Measurements from ENCODE around the gene DPP3.

Gene DPP3

GRCh38 chr11:66505276-66505816 lies 25.1 kb downstream of the DPP3 start:
- H2BK15ac ChIP-seq (ENCODE audit: low read length) = no peak overlapping the region
- H3K4me2 ChIP-seq (ENCODE audit: insufficient read depth, low read length, poor library complexity, severe bottlenecking) = no peak overlapping the region

DNA sequence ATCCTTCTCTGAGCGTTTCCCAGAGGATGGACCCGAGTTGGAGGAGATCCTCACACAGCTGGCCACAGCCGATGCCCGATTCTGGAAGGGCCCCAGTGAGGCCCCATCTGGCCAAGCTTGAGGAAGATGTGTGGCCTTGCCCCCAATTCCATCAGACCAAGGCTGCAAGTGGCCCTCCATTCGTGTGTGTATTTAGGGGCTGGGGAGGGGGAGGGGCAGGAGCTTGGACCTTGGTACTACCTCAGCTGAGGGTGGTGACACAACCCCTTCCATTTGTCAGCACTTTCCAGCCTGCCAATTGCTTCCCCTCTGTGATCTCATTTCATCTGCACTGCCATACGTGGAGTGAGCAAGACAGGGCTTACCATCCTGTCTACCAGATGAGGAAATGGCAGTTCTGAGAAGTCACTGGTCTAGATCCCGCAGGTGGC lies 28.9 kb downstream of the DPP3 start:
- Histone ChIP-seq H2BK5ac (ENCODE audit: low read length) (no peak overlapping the region), H3K4me1 (ENCODE audit: control insufficient read depth in 2 of 2, insufficient read depth in 1 of 2, low read depth in 1 of 2, low read length in 2 of 2) (peaks cover 2% of the 10 kb centered on the region in 2 donors), H2BK12ac (ENCODE audit: low read length) (no peak overlapping the region), H3K14ac (ENCODE audit: low read length) (no peak overlapping the region), H2AK5ac (ENCODE audit: low read depth, low read length) (no peak overlapping the region), H3K4ac (ENCODE audit: low read length) (no peak overlapping the region), H3K79me1 (ENCODE audit: low read depth, low read length) (peaks cover 3% of the 10 kb centered on the region), H4K91ac (ENCODE audit: low read depth, low read length, poor library complexity) (no peak overlapping the region), H3K9me3 (replicated peaks in 1 of 2; ENCODE audit: control insufficient read depth in 2 of 2, insufficient read depth in 1 of 2, low read depth in 1 of 2, low read length in 2 of 2) (no peaks in the 10 kb centered on the region), H3K23ac (ENCODE audit: low read depth, low read length, poor library complexity) (no peak overlapping the region), H3K18ac (ENCODE audit: low read length) (no peak overlapping the region), H2BK120ac (ENCODE audit: low read depth, low read length) (no peak overlapping the region), H3K36me3 (replicated peaks in 1 of 2; ENCODE audit: control insufficient read depth in 2 of 2, insufficient read depth in 2 of 2, low read length in 2 of 2) (peaks cover 13 to 46% of the 10 kb centered on the region in 2 donors), H3K4me2 (ENCODE audit: insufficient read depth, low read length, poor library complexity, severe bottlenecking) (no peak overlapping the region), H2AFZ (ENCODE audit: low read length) (no peak overlapping the region), H3K4me3 (ENCODE audit: low read length in 2 of 2) (no peak overlapping the region), H2BK15ac (ENCODE audit: low read length) (no peak overlapping the region), H3K9ac (ENCODE audit: low read depth, low read length, poor library complexity) (no peak overlapping the region), H4K8ac (ENCODE audit: low read depth, low read length) (no peak overlapping the region), H3K27me3 (ENCODE audit: control insufficient read depth in 3 of 3, insufficient read depth in 3 of 3, low read depth in 1 of 3, low read length in 3 of 3) (no peaks in the 10 kb centered on the region), H3K27ac (replicated peaks; ENCODE audit: low read length) (no peak overlapping the region)
- no CpG with 5 or more reads among the region's 7 CpGs for WGBS, 2 donors (ENCODE audit: extremely low coverage in 2 of 2, insufficient read length in 2 of 2, insufficient replicate concordance in 1 of 2)
- no peak for DNase-seq (ENCODE audit: low spot score)

More at GRCh38 chr11:66505276-66505816, 25.1 kb downstream of the DPP3 start:
- H3K9ac ChIP-seq (ENCODE audit: low read depth, low read length, poor library complexity) = no peak overlapping the region
- H3K14ac ChIP-seq (ENCODE audit: low read length) = no peak overlapping the region
- H3K79me1 ChIP-seq (ENCODE audit: low read depth, low read length) = no peaks in the 10 kb centered on the region
- H3K9me3 ChIP-seq (replicated peaks in 1 of 2; ENCODE audit: control insufficient read depth in 2 of 2, insufficient read depth in 1 of 2, low read depth in 1 of 2, low read length in 2 of 2) = no peaks in the 10 kb centered on the region
- no peak for DNase-seq (ENCODE audit: low spot score)
- H3K27ac ChIP-seq (replicated peaks; ENCODE audit: low read length) = no peak overlapping the region
- H3K36me3 ChIP-seq (replicated peaks in 1 of 2; ENCODE audit: control insufficient read depth in 2 of 2, insufficient read depth in 2 of 2, low read length in 2 of 2) = peaks cover 13 to 43% of the 10 kb centered on the region in 2 donors
- no peak overlapping the region for H2BK5ac ChIP-seq (ENCODE audit: low read length)
- no peak overlapping the region for H4K91ac ChIP-seq (ENCODE audit: low read depth, low read length, poor library complexity)
- no CpG with 5 or more reads among the region's 1 CpG for WGBS, 2 donors (ENCODE audit: extremely low coverage in 2 of 2, insufficient read length in 2 of 2, insufficient replicate concordance in 1 of 2)
- no peak overlapping the region for H2BK120ac ChIP-seq (ENCODE audit: low read depth, low read length)
- no peak overlapping the region for H3K18ac ChIP-seq (ENCODE audit: low read length)
- H3K4me1 ChIP-seq (ENCODE audit: control insufficient read depth in 2 of 2, insufficient read depth in 1 of 2, low read depth in 1 of 2, low read length in 2 of 2) = peaks cover 0 to 2% of the 10 kb centered on the region in 2 donors
- no peak overlapping the region for H2AK5ac ChIP-seq (ENCODE audit: low read depth, low read length)
- H2BK12ac ChIP-seq (ENCODE audit: low read length) = no peak overlapping the region
- H3K23ac ChIP-seq (ENCODE audit: low read depth, low read length, poor library complexity) = no peak overlapping the region
- H4K8ac ChIP-seq (ENCODE audit: low read depth, low read length) = no peak overlapping the region
- H3K4ac ChIP-seq (ENCODE audit: low read length) = no peak overlapping the region
- H2AFZ ChIP-seq (ENCODE audit: low read length) = no peak overlapping the region
- H3K4me3 ChIP-seq (ENCODE audit: low read length in 2 of 2) = no peak overlapping the region
- no peaks in the 10 kb centered on the region for H3K27me3 ChIP-seq (ENCODE audit: control insufficient read depth in 3 of 3, insufficient read depth in 3 of 3, low read depth in 1 of 3, low read length in 3 of 3)

DNA sequence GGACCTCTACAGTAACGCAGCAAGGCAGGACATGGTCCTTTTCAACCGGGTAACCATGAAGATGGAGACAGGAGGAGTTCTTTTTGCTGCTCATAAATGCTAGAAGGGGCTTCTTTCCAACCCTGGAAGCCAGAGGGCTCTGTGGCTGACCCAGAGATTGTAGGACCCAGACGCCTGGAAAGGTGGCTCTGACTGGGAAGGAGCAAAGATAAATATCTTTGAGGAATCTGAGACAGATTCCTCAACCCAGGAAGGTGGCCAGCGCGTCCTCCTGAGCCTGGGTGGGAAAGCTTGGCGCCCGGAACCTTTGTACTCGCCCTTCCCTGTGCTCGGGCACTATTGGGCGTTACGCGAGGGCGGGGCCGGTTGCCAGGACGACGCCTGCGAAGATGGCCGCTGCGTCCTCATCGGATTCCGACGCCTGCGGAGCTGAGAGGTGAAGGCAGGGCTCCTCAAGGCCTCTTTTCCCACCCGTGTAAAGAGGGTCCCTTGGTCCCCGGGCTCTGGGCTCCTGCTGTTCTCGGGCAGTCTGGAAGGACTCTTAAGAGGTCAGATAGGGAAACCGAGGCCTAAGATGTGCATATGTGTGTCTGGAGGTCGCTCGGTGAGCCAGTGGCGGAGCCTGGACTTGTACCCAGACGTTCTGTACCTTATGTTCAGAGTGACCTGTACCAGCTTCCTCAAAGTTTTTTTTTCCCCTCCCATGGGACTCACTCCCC lies 30.2 kb downstream of the DPP3 start, which contains the start of gene BBS1:
Gene BBS1, plus strand, starts transcription at position 365 of the 719 bp plus-strand sequence. Its CDS starts 25 bp downstream, at position 390.
- Histone ChIP-seq H2AK5ac (ENCODE audit: low read depth, low read length) (no peak within 1 kb of the TSS), H3K14ac (ENCODE audit: low read length) (no peak within 1 kb of the TSS), H3K4me1 (ENCODE audit: control insufficient read depth in 2 of 2, insufficient read depth in 1 of 2, low read depth in 1 of 2, low read length in 2 of 2) (peaks cover 2% of the 10 kb centered on the region in 2 donors), H3K27ac (replicated peaks; ENCODE audit: low read length) (peak within 1 kb of the TSS; percentile 41), H2BK12ac (ENCODE audit: low read length) (no peak within 1 kb of the TSS), H2BK5ac (ENCODE audit: low read length) (no peak within 1 kb of the TSS), H3K79me1 (ENCODE audit: low read depth, low read length) (peaks cover 3% of the 10 kb centered on the region), H4K91ac (ENCODE audit: low read depth, low read length, poor library complexity) (no peak within 1 kb of the TSS), H3K18ac (ENCODE audit: low read length) (peak within 1 kb of the TSS; percentile 23), H3K23ac (ENCODE audit: low read depth, low read length, poor library complexity) (peak within 1 kb of the TSS; percentile 83), H3K36me3 (replicated peaks in 1 of 2; ENCODE audit: control insufficient read depth in 2 of 2, insufficient read depth in 2 of 2, low read length in 2 of 2) (peaks cover 18 to 46% of the 10 kb centered on the region in 2 donors), H2BK120ac (ENCODE audit: low read depth, low read length) (no peak within 1 kb of the TSS), H2AFZ (ENCODE audit: low read length) (peak within 1 kb of the TSS; percentile 95), H3K9ac (ENCODE audit: low read depth, low read length, poor library complexity) (peak within 1 kb of the TSS; percentile 66), H3K4me2 (ENCODE audit: insufficient read depth, low read length, poor library complexity, severe bottlenecking) (peak within 1 kb of the TSS; percentile 85), H2BK15ac (ENCODE audit: low read length) (no peak within 1 kb of the TSS), H4K8ac (ENCODE audit: low read depth, low read length) (no peak within 1 kb of the TSS), H3K4me3 (ENCODE audit: low read length in 2 of 2) (peak within 1 kb of the TSS; percentile 81 to 93), H3K9me3 (replicated peaks in 1 of 2; ENCODE audit: control insufficient read depth in 2 of 2, insufficient read depth in 1 of 2, low read depth in 1 of 2, low read length in 2 of 2) (no peaks in the 10 kb centered on the region), H3K27me3 (ENCODE audit: control insufficient read depth in 3 of 3, insufficient read depth in 3 of 3, low read depth in 1 of 3, low read length in 3 of 3) (no peaks in the 10 kb centered on the region), H3K4ac (ENCODE audit: low read length) (no peak within 1 kb of the TSS)
- DNase-seq (ENCODE audit: low spot score) = peak; percentile 83
- no CpG with 5 or more reads among the region's 31 CpGs for WGBS, 2 donors (ENCODE audit: extremely low coverage in 2 of 2, insufficient read length in 2 of 2, insufficient replicate concordance in 1 of 2)

DNA sequence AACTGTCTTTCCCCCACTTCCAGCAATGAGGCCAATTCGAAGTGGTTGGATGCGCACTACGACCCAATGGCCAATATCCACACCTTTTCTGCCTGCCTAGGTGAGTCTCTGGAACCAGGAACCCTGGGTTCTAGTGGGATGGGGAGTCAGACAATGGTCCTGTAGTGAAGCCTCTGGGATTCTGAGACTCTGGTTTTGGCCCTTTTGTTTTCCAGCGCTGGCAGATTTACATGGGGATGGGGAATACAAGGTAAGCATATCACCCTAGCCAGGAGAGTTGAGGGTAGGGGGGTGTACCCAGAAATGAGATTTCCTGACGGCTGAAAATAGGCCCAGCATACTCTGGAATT lies 30.7 kb downstream of the DPP3 start:
- Histone ChIP-seq H3K27ac (replicated peaks; ENCODE audit: low read length) (no peak overlapping the region), H3K4me1 (ENCODE audit: control insufficient read depth in 2 of 2, insufficient read depth in 1 of 2, low read depth in 1 of 2, low read length in 2 of 2) (peaks cover 2% of the 10 kb centered on the region in 2 donors)

More for the DNA sequence above, 30.7 kb downstream of the DPP3 start:
- Histone ChIP-seq H4K91ac (ENCODE audit: low read depth, low read length, poor library complexity) (no peak overlapping the region), H3K18ac (ENCODE audit: low read length) (no peak overlapping the region), H3K23ac (ENCODE audit: low read depth, low read length, poor library complexity) (no peak overlapping the region), H2BK15ac (ENCODE audit: low read length) (no peak overlapping the region), H2BK120ac (ENCODE audit: low read depth, low read length) (no peak overlapping the region), H3K4ac (ENCODE audit: low read length) (no peak overlapping the region), H3K9me3 (replicated peaks in 1 of 2; ENCODE audit: control insufficient read depth in 2 of 2, insufficient read depth in 1 of 2, low read depth in 1 of 2, low read length in 2 of 2) (no peaks in the 10 kb centered on the region), H2AFZ (ENCODE audit: low read length) (peak overlapping the region; percentile 95), H3K4me2 (ENCODE audit: insufficient read depth, low read length, poor library complexity, severe bottlenecking) (peak overlapping the region; percentile 85), H3K79me1 (ENCODE audit: low read depth, low read length) (peaks cover 3% of the 10 kb centered on the region), H2AK5ac (ENCODE audit: low read depth, low read length) (no peak overlapping the region), H2BK12ac (ENCODE audit: low read length) (no peak overlapping the region), H4K8ac (ENCODE audit: low read depth, low read length) (no peak overlapping the region), H2BK5ac (ENCODE audit: low read length) (no peak overlapping the region), H3K36me3 (replicated peaks in 1 of 2; ENCODE audit: control insufficient read depth in 2 of 2, insufficient read depth in 2 of 2, low read length in 2 of 2) (peaks cover 20 to 48% of the 10 kb centered on the region in 2 donors), H3K4me3 (ENCODE audit: low read length in 2 of 2) (peak overlapping the region; percentile 81 to 93), H3K27me3 (ENCODE audit: control insufficient read depth in 3 of 3, insufficient read depth in 3 of 3, low read depth in 1 of 3, low read length in 3 of 3) (no peaks in the 10 kb centered on the region), H3K14ac (ENCODE audit: low read length) (no peak overlapping the region), H3K9ac (ENCODE audit: low read depth, low read length, poor library complexity) (peak overlapping the region; percentile 66)
- no CpG with 5 or more reads among the region's 5 CpGs for WGBS, 2 donors (ENCODE audit: extremely low coverage in 2 of 2, insufficient read length in 2 of 2, insufficient replicate concordance in 1 of 2)
- DNase-seq (ENCODE audit: low spot score) = no peak
